GM19239 (cell line): ENCODE measurements around the gene GMPPB.
A peak's percentile ranks its signal among the peaks of the same experiment; 100 is the strongest.

Source experiments
- DNase-seq: peaks from one replicate; pipeline ENCODE4 v3.0.0; 2011; ENCODE audit warnings: low spot score; ENCODE audit not compliant: insufficient read length
- FAIRE-seq: peaks from 2 replicates; lab custom pipeline; 2011; peaks lifted over from hg19 to GRCh38; lab: Jason Lieb, UNC

Gene GMPPB

GRCh38 chr3:49715611-49716121 is 8.1 kb downstream of the GMPPB start:
- FAIRE-seq: no peak
- DNase-seq: no peak

GRCh38 chr3:49714728-49715550 is 8.8 kb downstream of the GMPPB start:
- FAIRE-seq: no peak

GRCh38 chr3:49713336-49714105 is 10.2 kb downstream of the GMPPB start:
- DNase-seq: no peak
- no peak for FAIRE-seq

More at GRCh38 chr3:49714728-49715550, 8.8 kb downstream of the GMPPB start:
- DNase-seq: no peak

- no peak for DNase-seq
- FAIRE-seq: no peak
These were observed 11.0 kb downstream of the GMPPB start for GRCh38 chr3:49712631-49713317.

- no peak for FAIRE-seq
- DNase-seq: no peak
These were observed 11.6 kb downstream of the GMPPB start for GRCh38 chr3:49712166-49712565.

- DNase-seq: no peak
- FAIRE-seq: no peak
These were observed 12.3 kb downstream of the GMPPB start for GRCh38 chr3:49711489-49711888.

- FAIRE-seq: no peak
- no peak for DNase-seq
These were observed 13.9 kb downstream of the GMPPB start for GRCh38 chr3:49709852-49710251.

- no peak for DNase-seq
- no peak for FAIRE-seq
These were observed 16.7 kb downstream of the GMPPB start for GRCh38 chr3:49707113-49707480.

- no peak for DNase-seq
- no peak for FAIRE-seq
These were observed 17.2 kb downstream of the GMPPB start for GRCh38 chr3:49706456-49707112.

- no peak for FAIRE-seq
- no peak for DNase-seq
These were observed 18.3 kb downstream of the GMPPB start for GRCh38 chr3:49705390-49705960.

GRCh38 chr3:49704629-49705028 is 19.1 kb downstream of the GMPPB start:
- DNase-seq (no peak), FAIRE-seq (no peak)

GRCh38 chr3:49703956-49704355 is 19.8 kb downstream of the GMPPB start:
- FAIRE-seq: no peak
- no peak for DNase-seq

- peak; percentile 86 for FAIRE-seq
- peak; percentile 90 for DNase-seq
These were observed 20.3 kb downstream of the GMPPB start for GRCh38 chr3:49703443-49703927.

- no peak for DNase-seq
- no peak for FAIRE-seq
These were observed 21.1 kb downstream of the GMPPB start for GRCh38 chr3:49702672-49703071.

GRCh38 chr3:49701388-49702077 is 22.2 kb downstream of the GMPPB start:
- FAIRE-seq (no peak), DNase-seq (no peak)

GRCh38 chr3:49700453-49701128 is 23.2 kb downstream of the GMPPB start:
- FAIRE-seq (no peak), DNase-seq (no peak)

GRCh38 chr3:49700014-49700413 is 23.7 kb downstream of the GMPPB start:
- FAIRE-seq: no peak
- no peak for DNase-seq

- FAIRE-seq (no peak), DNase-seq (no peak)
These were observed 24.3 kb downstream of the GMPPB start for GRCh38 chr3:49699281-49699979.
